ENCODE results near the gene OXSM. TPM values are rescaled to one million over a fixed set of nuclear protein-coding genes. Genes with fewer than 3 reads are reported as not detected.
A peak's percentile ranks its signal among the peaks of the same experiment; 100 is the strongest.

OXSM gene
- 8.9 and 10.0 TPM in 2 replicates for total RNA-seq

- DNase-seq (ENCODE audit: low read depth in 2 of 2): peak; percentile 83 to 95
Observed at GRCh38 chr3:25789596-25790556, at the start of gene OXSM. Gene OXSM, plus strand, starts transcription at chr3:25790090. Its CDS starts 931 bp downstream, at chr3:25791021.

- DNase-seq (ENCODE audit: low read depth in 2 of 2): no peak
Observed at GRCh38 chr3:25744470-25744869, 45.4 kb upstream of the OXSM start.

DNA sequence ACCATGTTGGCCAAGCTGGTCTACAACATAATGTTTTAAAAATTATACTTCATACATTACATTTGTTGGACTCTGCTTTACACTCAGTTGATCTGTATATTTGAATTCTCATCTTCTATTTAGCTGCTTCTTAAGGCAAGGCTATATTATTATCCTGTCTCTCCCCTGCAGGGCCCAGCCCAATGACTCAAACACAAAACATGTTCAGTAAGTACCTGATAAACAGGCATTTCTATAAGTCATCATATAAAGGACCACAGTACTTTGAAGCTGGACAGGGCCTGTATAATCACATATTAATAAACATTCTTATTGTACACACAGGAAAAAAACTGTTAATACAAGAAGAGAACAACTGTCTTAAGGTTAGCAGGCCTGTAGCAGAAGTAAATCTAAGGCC lies 42.9 kb upstream of the OXSM start:
- DNase-seq (ENCODE audit: low read depth in 2 of 2): peak in 1 of 2 donors; percentile 4

DNA sequence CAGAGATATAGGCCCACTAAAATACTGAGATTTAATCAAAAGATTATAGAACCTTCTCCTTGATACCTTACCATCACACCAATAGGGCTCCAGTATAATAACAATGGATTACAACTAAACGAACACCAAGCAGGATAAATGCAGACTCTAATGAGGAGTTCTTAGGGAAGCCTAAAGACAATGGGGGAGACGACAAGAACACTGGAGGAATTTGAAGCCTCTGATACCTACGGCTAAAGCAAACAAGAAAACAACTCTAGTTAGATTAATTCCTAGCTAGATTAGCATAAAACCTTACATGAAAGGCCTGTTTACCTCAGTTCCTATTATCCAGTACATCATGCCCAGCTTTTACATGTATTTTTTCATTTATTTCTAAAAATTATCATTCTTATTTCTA lies 41.7 kb upstream of the OXSM start:
- no peak for DNase-seq (ENCODE audit: low read depth in 2 of 2)

DNA sequence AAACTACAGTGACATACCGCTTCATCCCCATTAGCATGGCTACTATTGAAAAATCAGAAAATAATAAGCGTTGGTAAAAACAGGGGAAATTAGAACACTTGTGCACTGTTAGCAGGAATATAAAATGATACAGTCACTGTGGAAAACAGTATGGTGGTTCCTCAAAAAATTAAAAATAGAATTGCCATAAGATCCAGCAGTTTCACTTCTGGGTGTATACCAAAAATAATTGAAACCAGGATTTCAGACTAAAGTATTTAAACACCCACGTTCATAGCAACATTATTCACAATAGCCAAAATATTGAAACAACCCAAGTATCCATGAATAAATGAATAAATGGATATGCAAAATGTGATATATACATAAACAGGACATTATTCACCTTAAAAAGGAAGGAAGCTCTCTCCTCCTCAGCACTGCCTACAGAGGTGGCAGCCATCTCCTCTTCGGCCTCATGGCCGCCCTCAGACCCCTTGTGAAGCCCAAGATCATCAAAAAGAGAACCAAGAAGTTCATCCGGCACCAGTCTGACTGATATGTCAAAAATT lies 40.8 kb upstream of the OXSM start:
- DNase-seq (ENCODE audit: low read depth in 2 of 2): no peak

- no peak for DNase-seq (ENCODE audit: low read depth in 2 of 2)
Observed at GRCh38 chr3:25751048-25751447, 38.8 kb upstream of the OXSM start.

GRCh38 chr3:25751725-25752124 lies 38.2 kb upstream of the OXSM start:
- DNase-seq (ENCODE audit: low read depth in 2 of 2): no peak

DNA sequence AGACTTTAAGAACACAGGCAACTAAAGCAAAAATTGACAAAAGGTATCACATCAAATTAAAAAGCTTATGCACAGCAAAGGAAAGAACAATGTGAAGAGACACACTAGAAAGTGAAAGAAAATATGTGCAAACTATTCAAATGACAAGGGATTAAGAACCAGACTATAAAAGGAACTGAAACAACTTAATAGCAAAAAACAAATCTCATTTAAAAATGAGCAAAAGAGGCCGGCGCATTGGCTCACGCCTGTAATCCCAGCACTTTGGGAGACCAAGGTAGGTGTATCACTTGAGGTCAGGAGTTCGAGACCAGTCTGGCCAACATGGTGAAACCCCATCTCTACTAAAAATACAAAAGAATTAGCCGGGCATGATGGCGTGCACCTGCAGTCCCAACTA lies 21.0 kb upstream of the OXSM start:
- no peak for DNase-seq (ENCODE audit: low read depth in 2 of 2)

DNA sequence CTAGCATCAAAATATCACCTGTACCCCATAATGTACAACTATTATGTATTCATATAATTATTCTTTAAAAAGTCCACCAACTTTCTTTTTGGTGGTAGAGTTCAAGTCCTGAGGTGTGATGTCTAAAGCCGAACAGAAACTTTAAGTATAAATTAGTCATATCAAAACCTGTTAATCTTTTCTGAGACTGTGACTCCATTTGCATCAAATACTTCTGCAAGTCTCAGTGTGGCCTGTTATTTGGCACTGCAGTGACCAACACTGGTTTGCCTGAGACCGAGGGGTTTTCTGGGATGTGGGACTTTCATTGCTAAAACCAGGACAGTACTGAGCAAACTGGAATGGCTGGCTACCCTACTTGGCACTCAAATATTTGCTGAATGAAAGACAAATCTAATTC lies 14.0 kb upstream of the OXSM start:
- no peak for DNase-seq (ENCODE audit: low read depth in 2 of 2)

DNA sequence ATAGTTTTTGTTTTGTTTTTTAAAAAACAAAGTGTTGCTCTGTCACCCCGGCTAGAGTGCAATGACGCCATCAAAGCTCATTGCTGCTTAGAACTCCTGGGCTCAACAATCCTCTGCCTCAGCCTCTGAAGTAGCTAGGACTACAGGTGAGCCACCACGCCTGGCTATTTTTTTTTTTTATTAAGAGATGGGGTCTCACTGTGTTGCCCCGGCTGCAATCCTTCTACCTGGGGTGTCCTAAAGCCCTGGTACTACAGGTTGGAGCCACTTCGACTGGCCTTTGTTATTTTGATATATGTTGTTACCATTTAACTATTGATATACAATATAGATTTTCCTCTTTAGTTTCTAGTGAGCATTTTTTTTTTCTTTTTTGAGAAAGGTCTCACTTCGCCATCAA lies 9.3 kb upstream of the OXSM start:
- DNase-seq (ENCODE audit: low read depth in 2 of 2): no peak

- DNase-seq (ENCODE audit: low read depth in 2 of 2): no peak
Observed at GRCh38 chr3:25781145-25781757, 8.6 kb upstream of the OXSM start.

DNA sequence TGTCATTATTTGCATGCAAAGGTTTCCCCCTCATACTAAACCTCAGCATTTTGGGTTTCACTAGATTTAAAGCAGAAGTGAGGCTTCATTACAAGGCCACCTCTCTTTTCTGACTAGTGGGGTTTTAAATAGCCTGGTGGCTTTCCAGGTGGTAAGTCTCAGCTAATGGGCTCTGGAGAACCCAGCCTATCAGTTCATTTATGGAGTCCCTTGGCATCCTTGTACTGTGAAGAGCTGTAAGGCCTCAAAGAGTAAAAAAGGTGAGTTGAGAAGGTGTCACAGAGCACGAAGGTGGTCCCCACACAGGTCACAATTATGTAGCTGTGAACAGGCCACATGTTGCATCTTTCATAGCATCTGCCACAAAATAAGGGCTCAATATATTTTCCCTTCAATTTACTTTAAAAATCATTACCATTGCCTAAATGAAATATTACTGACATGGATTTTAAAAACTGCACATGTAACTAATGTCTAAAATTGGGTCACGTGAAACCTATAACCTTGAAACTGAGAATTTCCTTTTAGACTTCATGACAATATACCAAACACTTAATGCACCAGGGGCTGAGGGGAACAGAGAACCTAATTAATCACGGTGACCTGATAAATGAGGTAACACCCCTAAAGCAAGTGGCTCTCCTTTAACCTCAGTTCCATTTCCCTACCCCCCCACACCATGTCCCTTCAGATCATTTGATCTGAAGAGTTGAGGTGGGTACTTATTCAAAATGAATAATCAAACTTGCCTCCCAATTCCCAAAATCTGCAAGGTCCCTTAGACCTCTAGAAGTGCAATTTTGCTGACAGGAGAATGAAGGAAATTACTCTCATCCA lies 7.9 kb upstream of the OXSM start:
- DNase-seq (ENCODE audit: low read depth in 2 of 2): no peak

DNA sequence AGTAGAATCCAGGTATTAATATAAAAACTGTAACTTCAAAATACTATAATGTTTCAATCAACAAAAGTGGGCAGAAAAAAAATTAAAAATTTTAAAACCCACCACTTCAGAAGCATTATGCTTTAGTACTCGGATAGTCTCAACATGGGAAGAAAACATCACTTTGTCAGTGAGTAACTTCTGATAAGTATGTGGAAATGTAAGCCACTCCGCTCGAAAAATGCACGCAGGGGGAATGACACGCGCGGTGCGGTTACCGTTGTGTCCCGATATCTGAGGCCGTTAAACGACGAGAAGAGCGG lies 7.3 kb upstream of the OXSM start:
- DNase-seq (ENCODE audit: low read depth in 2 of 2): no peak

DNA sequence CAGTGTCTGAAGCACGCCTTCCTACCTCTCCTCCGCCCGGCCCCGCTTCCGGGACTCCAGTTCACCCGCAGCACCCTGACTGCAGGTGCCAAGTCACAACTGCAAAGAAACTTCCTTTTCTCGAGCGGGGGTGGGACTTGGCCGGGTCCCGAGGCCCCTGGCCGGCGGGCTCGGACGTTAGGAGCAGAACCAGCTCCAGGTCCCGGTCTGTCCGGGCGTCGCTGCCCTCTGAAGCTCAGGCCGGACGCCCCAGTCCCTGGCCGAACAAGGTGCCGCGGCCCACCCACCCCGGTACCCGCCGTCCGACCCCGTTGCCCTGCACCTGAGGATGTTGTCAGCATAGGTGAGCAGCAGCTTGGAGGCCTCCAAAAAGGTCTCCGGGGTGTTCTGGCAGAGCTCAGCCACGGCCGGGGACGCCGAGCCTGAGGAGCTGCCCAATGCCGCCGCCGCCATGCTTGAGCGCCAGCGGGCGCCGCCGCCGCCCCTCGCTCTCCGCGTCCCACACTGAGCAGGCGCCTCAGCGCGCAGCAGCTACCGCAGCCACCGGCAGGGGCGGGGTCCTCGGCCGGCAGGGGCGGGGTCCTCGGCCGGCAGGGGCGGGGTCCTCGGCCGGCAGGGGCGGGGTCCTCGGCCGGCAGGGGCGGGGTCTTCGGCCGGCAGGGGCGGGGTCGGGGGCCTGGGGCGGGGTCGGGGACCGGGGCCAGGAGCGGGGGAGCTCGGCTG lies 6.8 kb upstream of the OXSM start, which contains the start of gene NGLY1:
TSS of gene NGLY1 (minus strand) at position 506 of the 723 bp plus-strand sequence. CDS start at position 453, 53 bp downstream.
- peak; percentile 54 to 84 for DNase-seq (ENCODE audit: low read depth in 2 of 2)

GRCh38 chr3:25783661-25784512 lies 6.0 kb upstream of the OXSM start:
- DNase-seq (ENCODE audit: low read depth in 2 of 2): peak in 1 of 2 donors; percentile 49

GRCh38 chr3:25784971-25785370 lies 4.9 kb upstream of the OXSM start:
- no peak for DNase-seq (ENCODE audit: low read depth in 2 of 2)

DNA sequence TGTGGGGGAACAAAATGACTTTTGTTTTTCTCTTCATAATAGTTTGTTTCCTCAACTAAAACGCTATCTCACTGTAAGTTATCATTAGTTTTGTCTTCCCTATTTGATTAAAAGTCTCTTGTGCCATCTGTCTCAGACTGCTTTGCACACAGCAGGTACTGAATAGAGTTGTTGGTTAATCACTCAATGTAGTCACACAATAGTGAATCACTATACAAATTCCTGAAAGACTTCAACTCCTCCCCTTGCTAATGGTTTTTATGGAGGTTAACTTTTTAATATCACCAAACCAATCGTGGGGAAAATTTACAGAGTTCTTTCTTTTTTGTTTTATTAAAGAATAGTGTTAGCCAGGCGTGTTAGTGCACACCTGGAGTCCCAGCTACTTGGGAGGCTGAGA lies 4.1 kb upstream of the OXSM start:
- DNase-seq (ENCODE audit: low read depth in 2 of 2): no peak

GRCh38 chr3:25787689-25788088 lies 2.2 kb upstream of the OXSM start:
- no peak for DNase-seq (ENCODE audit: low read depth in 2 of 2)

- no peak for DNase-seq (ENCODE audit: low read depth in 2 of 2)
Observed at GRCh38 chr3:25789209-25789595, 688 bp upstream of the OXSM start.

DNA sequence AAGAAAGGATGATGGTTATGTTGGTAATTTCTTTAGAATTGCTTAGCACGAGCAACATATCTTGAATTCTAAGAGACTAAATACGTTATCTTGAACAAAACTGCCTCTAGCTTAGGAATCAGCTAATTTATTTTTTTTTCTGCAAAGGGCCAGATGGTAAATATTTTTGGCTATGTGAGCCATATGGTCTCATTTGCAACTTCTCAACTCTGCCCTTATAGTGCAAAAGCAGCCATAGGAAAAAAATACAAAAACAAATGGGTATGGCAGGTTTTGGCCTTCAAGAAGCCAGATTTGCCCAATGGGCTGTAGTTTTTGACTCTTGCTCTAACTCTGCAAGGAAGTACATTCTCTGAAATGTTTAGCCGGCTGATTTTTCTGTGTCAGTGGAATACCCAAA lies 11.9 kb downstream of the OXSM start:
- DNase-seq (ENCODE audit: low read depth in 2 of 2): no peak

Data from dermis microvascular lymphatic vessel endothelial cell (primary cell).